Measurements from ENCODE around the gene ASAH2B.

ASAH2B gene

GRCh38 chr10:50799595-50799994, 59.9 kb downstream of the ASAH2B start:
- DNase-seq: no peak

GRCh38 chr10:50805981-50806622, 66.4 kb downstream of the ASAH2B start:
- no peak for DNase-seq

- no peak for DNase-seq
These were observed 68.4 kb downstream of the ASAH2B start for GRCh38 chr10:50807851-50808776.
